NOMO-1 treated with DMSO at 0.1 percent for 48 hours (cell line): ENCODE measurements around the gene HPCA.

Experiments used
- DNase-seq: peaks from one replicate; lab custom pipeline; 2025; ENCODE audit not compliant: unreplicated experiment; lab: John Stamatoyannopoulos, UW

The HPCA gene

GRCh38 chr1:32888677-32889420, 2.6 kb downstream of the HPCA start:
- no peak for DNase-seq

- DNase-seq = no peak
Observed at GRCh38 chr1:32889731-32890278, 3.5 kb downstream of the HPCA start.

- DNase-seq = no peak
Observed at GRCh38 chr1:32890516-32891240, 4.4 kb downstream of the HPCA start.

- DNase-seq = no peak
Observed at GRCh38 chr1:32891241-32891570, 4.9 kb downstream of the HPCA start.

GRCh38 chr1:32891630-32892029, 5.3 kb downstream of the HPCA start:
- no peak for DNase-seq

GRCh38 chr1:32892368-32893197, 6.3 kb downstream of the HPCA start:
- DNase-seq = no peak

GRCh38 chr1:32893198-32894018, 7.1 kb downstream of the HPCA start:
- DNase-seq = no peak

- no peak for DNase-seq
Observed at GRCh38 chr1:32894019-32894600, 7.8 kb downstream of the HPCA start.

- no peak for DNase-seq
Observed at GRCh38 chr1:32894681-32895080, 8.4 kb downstream of the HPCA start.

GRCh38 chr1:32895325-32896215, 9.3 kb downstream of the HPCA start:
- no peak for DNase-seq

- DNase-seq = no peak
Observed at GRCh38 chr1:32896451-32896850, 10.2 kb downstream of the HPCA start.

GRCh38 chr1:32897082-32898049, 11.1 kb downstream of the HPCA start:
- DNase-seq = no peak

GRCh38 chr1:32898056-32898455, 11.8 kb downstream of the HPCA start:
- DNase-seq = no peak

GRCh38 chr1:32898958-32899357, 12.7 kb downstream of the HPCA start:
- no peak for DNase-seq

GRCh38 chr1:32899586-32900296, 13.4 kb downstream of the HPCA start:
- no peak for DNase-seq

- DNase-seq = no peak
Observed at GRCh38 chr1:32900371-32900955, 14.2 kb downstream of the HPCA start.
